Mesendoderm (in vitro differentiated cells): Measurements from ENCODE around the gene STAT5A.
"Not testable (repeated sequence)": the region's sequence is repeated elsewhere in the genome, so short reads cannot be mapped to it uniquely, and the experiment has no call there.

Experiments
- DNase-seq: peaks from one replicate; pipeline ENCODE4 v3.0.0; 2013
- H2AK5ac ChIP-seq: 2 replicates; pipeline ENCODE4 v1.6.1; 2013; ENCODE audit warnings: low read length, inconsistent platforms
- H2BK120ac ChIP-seq: 2 replicates; pipeline ENCODE4 v1.6.1; 2013; ENCODE audit warnings: low read depth, mild to moderate bottlenecking, low read length, moderate library complexity, mixed read lengths
- H2BK15ac ChIP-seq: replicated peaks from 2 replicates; pipeline ENCODE4 v1.6.1; 2013; ENCODE audit warnings: low read depth, mild to moderate bottlenecking, moderate library complexity
- H2BK5ac ChIP-seq: 2 replicates; pipeline ENCODE4 v1.6.1; 2013; ENCODE audit warnings: low read length, inconsistent platforms
- H3K18ac ChIP-seq: 2 replicates; pipeline ENCODE4 v1.6.1; 2013; ENCODE audit warnings: mild to moderate bottlenecking, low read length, mixed read lengths
- H3K23ac ChIP-seq: one replicate; pipeline ENCODE4 v1.6.1; 2013; ENCODE audit warnings: low read length
- H3K27ac ChIP-seq: 2 replicates; pipeline ENCODE4 v1.5.1; 2013; ENCODE audit warnings: low read depth, mild to moderate bottlenecking, inconsistent platforms, low read length, moderate library complexity
- H3K27me3 ChIP-seq: 2 replicates; pipeline ENCODE4 v1.6.1; 2013; ENCODE audit warnings: low read length, control low read depth, mild to moderate bottlenecking, inconsistent platforms; ENCODE audit not compliant: insufficient read depth, poor library complexity
- H3K36me3 ChIP-seq: 2 replicates; pipeline ENCODE4 v1.6.1; 2013; ENCODE audit warnings: low read length, inconsistent platforms; ENCODE audit not compliant: control insufficient read depth, insufficient read depth
- H3K4ac ChIP-seq: one replicate; pipeline ENCODE4 v1.6.1; 2013; ENCODE audit warnings: low read depth, mild to moderate bottlenecking, low read length, moderate library complexity
- H3K4me1 ChIP-seq: 2 replicates; pipeline ENCODE4 v1.6.1; 2013; ENCODE audit warnings: low read depth, low read length, inconsistent platforms; ENCODE audit not compliant: control insufficient read depth
- H3K4me2 ChIP-seq: 2 replicates; pipeline ENCODE4 v1.6.1; 2013; ENCODE audit warnings: low read length
- H3K4me3 ChIP-seq: 2 replicates; pipeline ENCODE4 v1.5.1; 2013; ENCODE audit warnings: mild to moderate bottlenecking, low read length
- H3K56ac ChIP-seq: one replicate; pipeline ENCODE4 v1.6.1; 2013; ENCODE audit warnings: low read length
- H3K79me1 ChIP-seq: 2 replicates; pipeline ENCODE4 v1.6.1; 2013; ENCODE audit warnings: low read length, inconsistent platforms
- H3K79me2 ChIP-seq: 2 replicates; pipeline ENCODE4 v1.6.1; 2013; ENCODE audit warnings: mild to moderate bottlenecking, low read length; ENCODE audit not compliant: control insufficient read depth, insufficient read depth
- H3K9ac ChIP-seq: 2 replicates; pipeline ENCODE4 v1.6.1; 2013; ENCODE audit warnings: low read length, inconsistent platforms
- H4K5ac ChIP-seq: one replicate; pipeline ENCODE4 v1.6.1; 2013; ENCODE audit warnings: low read length
- H4K8ac ChIP-seq: one replicate; pipeline ENCODE4 v1.6.1; 2013; ENCODE audit warnings: low read depth, mild to moderate bottlenecking, control low read depth, low read length, moderate library complexity
- WGBS: extraction: QIAGEN DNeasy Blood & Tissue Kit; methylation state at CpG from one replicate; pipeline ENCODE4 v1.1.7; 2013; ENCODE audit warnings: low lambda C conversion rate, missing lambda C conversion rate; ENCODE audit not compliant: insufficient coverage; ENCODE audit errors: extremely low coverage; 5-methylcytosine and 5-hydroxymethylcytosine counted together

The STAT5A gene

GRCh38 chr17:42316755-42317154 is 28.5 kb downstream of the STAT5A start:
- Histone ChIP-seq H3K36me3 (peaks cover 2% of the 10 kb centered on the region), H4K5ac (no peak overlapping the region), H3K4me1 (peaks cover 10% of the 10 kb centered on the region), H3K9ac (no peak overlapping the region), H3K56ac (no peak overlapping the region), H2BK5ac (no peak overlapping the region), H3K79me1 (no peaks in the 10 kb centered on the region), H2BK15ac (no peak overlapping the region), H2BK120ac (no peak overlapping the region), H3K4ac (no peak overlapping the region), H2AK5ac (no peak overlapping the region), H3K27me3 (no peaks in the 10 kb centered on the region), H3K23ac (no peak overlapping the region), H3K4me3 (no peak overlapping the region), H3K27ac (no peak overlapping the region), H3K79me2 (no peaks in the 10 kb centered on the region), H3K4me2 (no peak overlapping the region), H4K8ac (no peak overlapping the region), H3K18ac (no peak overlapping the region)
- no CpG with 5 or more reads among the region's 4 CpGs for WGBS
- DNase-seq: no peak

- H3K27me3 ChIP-seq: no peaks in the 10 kb centered on the region
- no peak overlapping the region for H4K8ac ChIP-seq
- H3K18ac ChIP-seq: no peak overlapping the region
- no peak overlapping the region for H3K4ac ChIP-seq
- no peak overlapping the region for H2BK5ac ChIP-seq
- H3K23ac ChIP-seq: no peak overlapping the region
- no peak overlapping the region for H3K56ac ChIP-seq
- H3K4me2 ChIP-seq: no peak overlapping the region
- no peak for DNase-seq
- H2BK120ac ChIP-seq: no peak overlapping the region
- H3K79me1 ChIP-seq: no peaks in the 10 kb centered on the region
- peaks cover 4% of the 10 kb centered on the region for H3K36me3 ChIP-seq
- no peak overlapping the region for H3K4me3 ChIP-seq
- no CpG with 5 or more reads among the region's 5 CpGs for WGBS
- H2BK15ac ChIP-seq: no peak overlapping the region
- no peak overlapping the region for H3K27ac ChIP-seq
- no peaks in the 10 kb centered on the region for H3K79me2 ChIP-seq
- no peak overlapping the region for H3K9ac ChIP-seq
- H2AK5ac ChIP-seq: no peak overlapping the region
- H3K4me1 ChIP-seq: peaks cover 10% of the 10 kb centered on the region
- H4K5ac ChIP-seq: no peak overlapping the region
Measured at GRCh38 chr17:42317266-42317845, 29.1 kb downstream of the STAT5A start.

- no CpG with 5 or more reads among the region's 6 CpGs for WGBS
- not testable (repeated sequence) for H3K4me2 ChIP-seq, H3K79me1 ChIP-seq, H4K8ac ChIP-seq, H3K27ac ChIP-seq, H3K79me2 ChIP-seq, H2AK5ac ChIP-seq, H3K9ac ChIP-seq, H2BK5ac ChIP-seq, H4K5ac ChIP-seq, DNase-seq, H3K56ac ChIP-seq, H3K4me1 ChIP-seq, H3K36me3 ChIP-seq, H3K4me3 ChIP-seq, H3K18ac ChIP-seq, H2BK15ac ChIP-seq, H2BK120ac ChIP-seq, H3K27me3 ChIP-seq, H3K4ac ChIP-seq, H3K23ac ChIP-seq
Measured at GRCh38 chr17:42317967-42318366, 29.7 kb downstream of the STAT5A start.

DNA sequence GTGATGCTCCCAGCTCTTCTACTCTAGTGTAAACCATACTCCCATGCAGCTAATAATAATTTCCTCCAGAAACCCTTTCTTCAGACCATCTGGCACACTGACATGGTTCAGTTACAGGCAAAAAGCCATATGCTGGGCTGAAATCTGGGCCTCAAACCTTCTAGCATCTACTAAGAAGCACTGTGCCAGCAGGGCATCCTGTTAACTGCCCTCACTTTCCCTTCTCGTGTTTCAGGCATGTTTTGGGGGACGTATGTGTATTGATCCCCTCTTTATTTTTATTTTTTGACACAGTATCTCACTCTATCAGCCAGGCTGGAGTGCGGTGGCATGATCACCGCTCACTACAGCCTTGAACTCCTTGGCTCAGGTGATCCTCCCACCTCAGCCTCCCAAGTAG is 33.3 kb downstream of the STAT5A start:
- peaks cover 4% of the 10 kb centered on the region for H3K4me1 ChIP-seq
- H3K4ac ChIP-seq: no peak overlapping the region
- no peak overlapping the region for H4K8ac ChIP-seq
- H3K9ac ChIP-seq: no peak overlapping the region
- no peak overlapping the region for H3K4me2 ChIP-seq
- no peaks in the 10 kb centered on the region for H3K79me1 ChIP-seq
- peaks cover 3% of the 10 kb centered on the region for H3K36me3 ChIP-seq
- H2BK5ac ChIP-seq: no peak overlapping the region
- no peak overlapping the region for H3K4me3 ChIP-seq
- no peaks in the 10 kb centered on the region for H3K27me3 ChIP-seq
- H3K23ac ChIP-seq: no peak overlapping the region
- no peak overlapping the region for H2AK5ac ChIP-seq
- H2BK120ac ChIP-seq: no peak overlapping the region
- H3K56ac ChIP-seq: no peak overlapping the region
- no peak overlapping the region for H3K27ac ChIP-seq
- no peak overlapping the region for H3K18ac ChIP-seq
- no peak overlapping the region for H4K5ac ChIP-seq
- H2BK15ac ChIP-seq: no peak overlapping the region
- no peaks in the 10 kb centered on the region for H3K79me2 ChIP-seq
- no CpG with 5 or more reads among the region's 4 CpGs for WGBS
- no peak for DNase-seq

- Histone ChIP-seq H3K18ac (no peak overlapping the region), H4K8ac (no peak overlapping the region), H2BK120ac (no peak overlapping the region), H3K23ac (no peak overlapping the region), H3K56ac (no peak overlapping the region), H3K4me2 (no peak overlapping the region), H2AK5ac (no peak overlapping the region), H2BK5ac (no peak overlapping the region), H3K36me3 (peaks cover 2% of the 10 kb centered on the region), H3K27me3 (no peaks in the 10 kb centered on the region), H3K4me1 (peaks cover 4% of the 10 kb centered on the region), H3K79me2 (no peaks in the 10 kb centered on the region), H4K5ac (no peak overlapping the region), H3K4ac (no peak overlapping the region), H3K9ac (no peak overlapping the region), H3K79me1 (no peaks in the 10 kb centered on the region), H2BK15ac (no peak overlapping the region), H3K4me3 (no peak overlapping the region), H3K27ac (no peak overlapping the region)
- peak; percentile 97 for DNase-seq
- no CpG with 5 or more reads among the region's 10 CpGs for WGBS
Measured at GRCh38 chr17:42322382-42323267, 34.3 kb downstream of the STAT5A start.
